NB4 (cell line): ENCODE results near the gene TNNI3K.

Source experiments
- DNase-seq: peaks from one replicate; pipeline ENCODE4 v3.0.0; 2010; ENCODE audit warnings: low read depth
- H3K4me3 ChIP-seq: one replicate; pipeline ENCODE4 v1.5.1; 2011; ENCODE audit warnings: mild to moderate bottlenecking, low read depth, low read length, moderate library complexity
- CTCF ChIP-seq: IDR thresholded peaks from one replicate; pipeline ENCODE4 v1.5.1; 2012; ENCODE audit warnings: low read depth, low read length
- MAX ChIP-seq: IDR thresholded peaks from 2 replicates; pipeline ENCODE4 v1.6.1; 2011; ENCODE audit warnings: low read depth, low read length
- MYC ChIP-seq: IDR thresholded peaks from 2 replicates; pipeline ENCODE4 v1.6.1; 2011; ENCODE audit warnings: low read depth, low read length
- POLR2A ChIP-seq: IDR thresholded peaks from 2 replicates; pipeline ENCODE4 v1.6.1; 2011; ENCODE audit warnings: mild to moderate bottlenecking; ENCODE audit not compliant: insufficient read length; ENCODE audit errors: extremely low read depth

Gene TNNI3K

GRCh38 chr1:74545821-74546220, 310.6 kb downstream of the TNNI3K start:
- DNase-seq, result no peak
- TF ChIP-seq CTCF (no peak), MAX (no peak), POLR2A (no peak), MYC (no peak)
- no peak overlapping the region for H3K4me3 ChIP-seq

GRCh38 chr1:74548961-74549750, 314.0 kb downstream of the TNNI3K start:
- DNase-seq, result no peak
- no peak overlapping the region for H3K4me3 ChIP-seq
- TF ChIP-seq MYC, result no peak
- TF ChIP-seq POLR2A, result no peak
- TF ChIP-seq MAX, result no peak
- no peak for TF ChIP-seq CTCF

GRCh38 chr1:74549932-74550331, 314.7 kb downstream of the TNNI3K start:
- no peak overlapping the region for H3K4me3 ChIP-seq
- no peak for TF ChIP-seq POLR2A
- no peak for TF ChIP-seq MYC
- TF ChIP-seq CTCF, result no peak
- no peak for TF ChIP-seq MAX
- no peak for DNase-seq

GRCh38 chr1:74570797-74571492, 335.8 kb downstream of the TNNI3K start:
- no peak overlapping the region for H3K4me3 ChIP-seq
- DNase-seq, result no peak
- TF ChIP-seq MAX (no peak), POLR2A (no peak), MYC (no peak), CTCF (no peak)

GRCh38 chr1:74571493-74571800, 336.3 kb downstream of the TNNI3K start:
- no peak overlapping the region for H3K4me3 ChIP-seq
- no peak for DNase-seq
- no peak for TF ChIP-seq CTCF
- TF ChIP-seq POLR2A, result no peak
- TF ChIP-seq MAX, result no peak
- no peak for TF ChIP-seq MYC
